ENCODE results near the gene CASZ1. TPM values are rescaled to one million over a fixed set of nuclear protein-coding genes. Genes with fewer than 3 reads are reported as not detected.

The CASZ1 gene
- total RNA-seq, 1 donor from 2014 or later = 50.3 TPM

- intact Hi-C loops (cut with DNase I) = no loop called here
- ATAC-seq (ENCODE audit: poor library complexity) (no peak), DNase-seq (no peak)
Observed at GRCh38 chr1:10615932-10616671, 180.3 kb downstream of the CASZ1 start.

- DNase-seq = no peak
- ATAC-seq (ENCODE audit: poor library complexity) = no peak
Observed at GRCh38 chr1:10615332-10615731, 181.1 kb downstream of the CASZ1 start.

GRCh38 chr1:10614377-10615225 lies 181.8 kb downstream of the CASZ1 start:
- ATAC-seq (ENCODE audit: poor library complexity) = no peak
- no peak for DNase-seq
- intact Hi-C loops (cut with DNase I) = no loop called here

More at GRCh38 chr1:10615332-10615731, 181.1 kb downstream of the CASZ1 start:
- intact Hi-C loops (cut with DNase I) = no loop called here

- ATAC-seq (ENCODE audit: poor library complexity) = no peak
- intact Hi-C loops (cut with DNase I) = no loop called here
- no peak for DNase-seq
Observed at GRCh38 chr1:10613861-10614260, 182.6 kb downstream of the CASZ1 start.

- no peak for DNase-seq
- no peak for ATAC-seq (ENCODE audit: poor library complexity)
- intact Hi-C loops (cut with DNase I) = no loop called here
Observed at GRCh38 chr1:10613340-10613739, 183.1 kb downstream of the CASZ1 start.

GRCh38 chr1:10612436-10613160 lies 183.8 kb downstream of the CASZ1 start:
- intact Hi-C loops (cut with DNase I) = no loop called here
- peak; percentile 75 for ATAC-seq (ENCODE audit: poor library complexity)
- no peak for DNase-seq

GRCh38 chr1:10610901-10611600 lies 185.4 kb downstream of the CASZ1 start:
- intact Hi-C loops (cut with DNase I) = no loop called here
- DNase-seq (no peak), ATAC-seq (ENCODE audit: poor library complexity) (no peak)

- DNase-seq = no peak
- intact Hi-C loops (cut with DNase I) = no loop called here
- no peak for ATAC-seq (ENCODE audit: poor library complexity)
Observed at GRCh38 chr1:10608690-10609089, 187.8 kb downstream of the CASZ1 start.

GRCh38 chr1:10607228-10607627 lies 189.2 kb downstream of the CASZ1 start:
- intact Hi-C loops (cut with DNase I) = no loop called here
- DNase-seq = no peak

GRCh38 chr1:10606064-10606463 lies 190.4 kb downstream of the CASZ1 start:
- intact Hi-C loops (cut with DNase I) = no loop called here
- DNase-seq = no peak
- ATAC-seq (ENCODE audit: poor library complexity) = no peak

More at GRCh38 chr1:10607228-10607627, 189.2 kb downstream of the CASZ1 start:
- ATAC-seq (ENCODE audit: poor library complexity) = no peak

GRCh38 chr1:10604966-10605365 lies 191.5 kb downstream of the CASZ1 start:
- ATAC-seq (ENCODE audit: poor library complexity) = no peak
- no peak for DNase-seq
- intact Hi-C loops (cut with DNase I) = no loop called here

- DNase-seq (no peak), ATAC-seq (ENCODE audit: poor library complexity) (no peak)
- intact Hi-C loops (cut with DNase I) = no loop called here
Observed at GRCh38 chr1:10602936-10603335, 193.5 kb downstream of the CASZ1 start.

GRCh38 chr1:10601342-10602070 lies 194.9 kb downstream of the CASZ1 start:
- no peak for DNase-seq
- intact Hi-C loops (cut with DNase I) = no loop called here
- ATAC-seq (ENCODE audit: poor library complexity) = no peak

GRCh38 chr1:10599194-10599861 lies 197.1 kb downstream of the CASZ1 start:
- no peak for DNase-seq
- intact Hi-C loops (cut with DNase I) = no loop called here

GRCh38 chr1:10598389-10598702 lies 198.1 kb downstream of the CASZ1 start:
- ATAC-seq (ENCODE audit: poor library complexity) (no peak), DNase-seq (no peak)
- intact Hi-C loops (cut with DNase I) = no loop called here

More at GRCh38 chr1:10599194-10599861, 197.1 kb downstream of the CASZ1 start:
- no peak for ATAC-seq (ENCODE audit: poor library complexity)

GRCh38 chr1:10597492-10598388 lies 198.7 kb downstream of the CASZ1 start:
- DNase-seq (no peak), ATAC-seq (ENCODE audit: poor library complexity) (no peak)
- intact Hi-C loops (cut with DNase I) = no loop called here

GRCh38 chr1:10596780-10597179 lies 199.7 kb downstream of the CASZ1 start:
- ATAC-seq (ENCODE audit: poor library complexity) (no peak), DNase-seq (no peak)
- intact Hi-C loops (cut with DNase I) = no loop called here

Data from Right ventricle myocardium superior (tissue), 1 donor.